ENCODE results near the gene FGL2.
"Not testable (repeated sequence)": the region's sequence is repeated elsewhere in the genome, so short reads cannot be mapped to it uniquely, and the experiment has no call there.

FGL2 gene

DNA sequence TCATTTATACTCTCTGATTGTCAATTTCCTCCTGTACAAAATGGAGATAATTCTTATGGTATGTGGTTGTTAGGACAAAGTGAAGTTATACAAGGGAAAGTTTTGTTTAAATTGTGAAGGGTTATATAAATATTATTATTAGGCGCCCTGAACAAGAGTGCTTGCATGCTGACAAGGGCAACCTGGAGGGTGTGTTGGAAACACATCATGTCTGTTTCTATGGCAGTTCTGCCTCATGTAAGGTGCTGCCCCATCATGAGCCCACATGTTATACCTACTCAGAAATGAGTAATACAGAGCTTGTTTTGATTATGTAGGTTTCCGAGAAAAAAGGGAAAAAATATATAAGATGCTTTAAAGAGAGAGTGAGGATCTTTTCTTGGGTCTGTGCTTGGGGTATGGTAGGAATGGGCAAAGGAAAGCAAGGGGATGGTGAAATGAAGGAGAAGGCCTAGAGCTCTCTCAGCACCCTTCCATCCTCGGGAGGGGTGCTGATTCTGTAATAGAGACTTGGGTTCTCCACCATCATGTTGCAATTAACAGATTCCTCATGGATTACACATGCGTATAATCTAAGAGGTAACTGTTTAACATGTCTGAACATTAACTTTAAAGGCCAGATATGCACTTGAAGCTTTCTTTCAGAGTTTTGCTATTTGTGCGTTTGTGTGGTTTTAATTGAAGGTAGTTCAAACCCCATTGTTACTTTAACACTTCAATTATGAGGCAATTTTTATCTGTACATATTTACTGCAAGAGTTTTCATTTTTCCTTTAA lies 43.8 kb downstream of the FGL2 start:
- not testable (repeated sequence) for DNase-seq

GRCh38 chr7:77154917-77155464 lies 44.6 kb downstream of the FGL2 start:
- not testable (repeated sequence) for DNase-seq

DNA sequence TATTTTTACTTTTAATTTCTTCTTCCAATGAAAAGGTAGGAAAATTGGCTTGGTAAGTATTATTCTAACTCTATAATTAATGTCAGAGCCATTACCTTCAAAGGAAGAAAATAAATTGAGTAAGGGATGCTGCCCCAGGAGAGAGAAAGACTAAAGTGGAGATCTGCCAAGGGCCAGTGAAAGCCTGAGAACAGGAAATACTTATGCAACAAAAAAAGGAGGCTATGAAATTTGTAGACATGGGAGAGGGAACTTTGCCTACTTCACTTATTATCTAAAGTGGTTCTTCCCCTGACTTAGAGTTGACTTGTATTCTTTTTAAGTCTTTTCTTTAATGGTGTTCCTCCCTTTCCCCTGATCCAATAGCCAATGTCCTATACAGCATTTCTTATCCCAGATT lies 47.4 kb downstream of the FGL2 start:
- DNase-seq: not testable (repeated sequence)
